Parathyroid adenoma (tissue), 2 donors: ENCODE measurements around the gene ACOT13.
A peak's percentile ranks its signal among the peaks of the same experiment; 100 is the strongest.
"Not testable (repeated sequence)": the region's sequence is repeated elsewhere in the genome, so short reads cannot be mapped to it uniquely, and the experiment has no call there.

Experiments used
- H2AFZ ChIP-seq: fragments of 300-600 bp; sonication (generic); one replicate; pipeline ENCODE4 v1.7.0; 2017; ENCODE audit warnings: antibody characterized with exemption, mild to moderate bottlenecking
- H3K27ac ChIP-seq: fragments of 300-600 bp; sonication (generic); one replicate; pipeline ENCODE4 v1.7.0; 2017
- H3K27me3 ChIP-seq: fragments of 300-600 bp; sonication (generic); one replicate; pipeline ENCODE4 v1.7.0; 2017; ENCODE audit warnings: low read length; ENCODE audit not compliant: control insufficient read depth, insufficient read depth
- H3K36me3 ChIP-seq: fragments of 300-600 bp; sonication (generic); one replicate; pipeline ENCODE4 v1.7.0; 2017; ENCODE audit warnings: low read length; ENCODE audit not compliant: control insufficient read depth, insufficient read depth
- H3K4me1 ChIP-seq: fragments of 300-600 bp; sonication (generic); one replicate; pipeline ENCODE4 v1.7.0; 2017; ENCODE audit warnings: control low read depth
- H3K4me2 ChIP-seq: fragments of 300-600 bp; sonication (generic); one replicate; pipeline ENCODE4 v1.7.0; 2017; ENCODE audit warnings: low read length
- H3K4me3 ChIP-seq: fragments of 300-600 bp; sonication (generic); one replicate; pipeline ENCODE4 v1.7.0; 2017; ENCODE audit warnings: low read depth, low read length
- H3K79me2 ChIP-seq: fragments of 300-600 bp; sonication (generic); one replicate; pipeline ENCODE4 v1.7.0; 2017; ENCODE audit warnings: control low read depth
- H3K9ac ChIP-seq: fragments of 300-600 bp; sonication (generic); one replicate; pipeline ENCODE4 v1.7.0; 2017; ENCODE audit warnings: mild to moderate bottlenecking
- H3K9me3 ChIP-seq: fragments of 300-600 bp; sonication (generic); one replicate; pipeline ENCODE4 v1.7.0; 2017; ENCODE audit warnings: low read length; ENCODE audit not compliant: control insufficient read depth
- TF ChIP-seq, protein P1 (sequence below): fragments of 300-600 bp; sonication (generic); IDR thresholded peaks from one replicate; pipeline ENCODE4 v1.7.0; 2017; ENCODE audit warnings: antibody characterized with exemption, mild to moderate bottlenecking
- donor health status: primary hyperparathyroidism.

The ACOT13 gene

DNA sequence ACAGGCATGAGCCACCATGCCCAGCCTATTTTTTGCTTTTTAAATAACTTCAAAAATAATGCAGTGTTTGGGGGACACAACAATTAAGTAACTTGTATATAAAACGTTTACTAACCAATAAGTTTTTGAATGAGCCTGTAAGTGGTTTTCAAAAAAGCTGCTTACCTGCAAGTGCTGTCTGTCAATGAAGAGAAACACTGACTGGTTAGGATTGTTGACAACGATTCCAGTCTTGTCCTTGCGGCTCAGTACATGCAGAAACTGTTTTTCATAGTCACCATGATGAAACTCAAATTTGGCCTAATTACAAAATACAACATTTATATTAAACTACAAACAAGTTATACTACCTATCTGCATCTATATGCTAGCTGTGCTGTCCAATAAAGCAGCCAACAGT is 41.7 kb downstream of the ACOT13 start:
- Histone ChIP-seq H3K36me3 (no peaks in the 10 kb centered on the region), H3K4me3 (no peak overlapping the region), H2AFZ (no peak overlapping the region), H3K9ac (no peak overlapping the region), H3K27ac (no peak overlapping the region), H3K4me1 (peaks cover 5% of the 10 kb centered on the region), H3K79me2 (peaks cover 7% of the 10 kb centered on the region), H3K27me3 (no peaks in the 10 kb centered on the region), H3K4me2 (no peak overlapping the region), H3K9me3 (no peaks in the 10 kb centered on the region)
- TF ChIP-seq, protein P1, sequence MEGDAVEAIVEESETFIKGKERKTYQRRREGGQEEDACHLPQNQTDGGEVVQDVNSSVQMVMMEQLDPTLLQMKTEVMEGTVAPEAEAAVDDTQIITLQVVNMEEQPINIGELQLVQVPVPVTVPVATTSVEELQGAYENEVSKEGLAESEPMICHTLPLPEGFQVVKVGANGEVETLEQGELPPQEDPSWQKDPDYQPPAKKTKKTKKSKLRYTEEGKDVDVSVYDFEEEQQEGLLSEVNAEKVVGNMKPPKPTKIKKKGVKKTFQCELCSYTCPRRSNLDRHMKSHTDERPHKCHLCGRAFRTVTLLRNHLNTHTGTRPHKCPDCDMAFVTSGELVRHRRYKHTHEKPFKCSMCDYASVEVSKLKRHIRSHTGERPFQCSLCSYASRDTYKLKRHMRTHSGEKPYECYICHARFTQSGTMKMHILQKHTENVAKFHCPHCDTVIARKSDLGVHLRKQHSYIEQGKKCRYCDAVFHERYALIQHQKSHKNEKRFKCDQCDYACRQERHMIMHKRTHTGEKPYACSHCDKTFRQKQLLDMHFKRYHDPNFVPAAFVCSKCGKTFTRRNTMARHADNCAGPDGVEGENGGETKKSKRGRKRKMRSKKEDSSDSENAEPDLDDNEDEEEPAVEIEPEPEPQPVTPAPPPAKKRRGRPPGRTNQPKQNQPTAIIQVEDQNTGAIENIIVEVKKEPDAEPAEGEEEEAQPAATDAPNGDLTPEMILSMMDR: no peak

DNA sequence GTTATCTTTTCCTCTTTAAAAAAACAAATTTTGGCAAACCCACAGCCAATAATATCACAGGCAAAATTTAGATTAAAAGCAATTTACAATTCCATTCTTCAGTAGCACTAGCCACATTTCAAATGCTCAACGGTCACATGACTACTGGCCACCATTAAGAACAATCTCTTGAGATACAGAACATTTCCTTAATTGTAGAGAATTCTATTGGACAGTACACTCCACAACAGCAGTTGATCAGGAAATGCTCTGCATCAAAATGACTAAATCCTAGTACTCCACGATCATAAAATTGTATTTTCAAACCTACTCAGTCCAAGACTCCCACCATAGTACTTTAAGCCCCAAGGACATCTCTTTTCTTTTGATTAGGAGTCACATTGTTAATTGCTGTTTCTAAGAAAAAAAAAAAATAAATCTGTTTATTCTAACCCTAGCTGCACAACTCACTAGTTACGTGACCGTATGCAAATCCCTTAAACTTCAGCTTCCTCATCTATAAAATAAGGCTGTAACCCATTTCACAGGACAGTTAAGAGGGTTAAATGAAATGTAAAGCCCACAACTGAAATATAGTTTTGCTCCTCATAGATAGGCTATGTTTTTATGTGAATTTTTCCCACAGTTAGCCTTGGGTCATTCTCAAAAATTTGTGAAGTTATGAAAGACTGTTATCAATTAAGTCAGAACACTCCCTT is 42.3 kb downstream of the ACOT13 start:
- TF ChIP-seq, protein P1: no peak
- H3K27ac ChIP-seq: no peak overlapping the region
- H3K36me3 ChIP-seq: no peaks in the 10 kb centered on the region

DNA sequence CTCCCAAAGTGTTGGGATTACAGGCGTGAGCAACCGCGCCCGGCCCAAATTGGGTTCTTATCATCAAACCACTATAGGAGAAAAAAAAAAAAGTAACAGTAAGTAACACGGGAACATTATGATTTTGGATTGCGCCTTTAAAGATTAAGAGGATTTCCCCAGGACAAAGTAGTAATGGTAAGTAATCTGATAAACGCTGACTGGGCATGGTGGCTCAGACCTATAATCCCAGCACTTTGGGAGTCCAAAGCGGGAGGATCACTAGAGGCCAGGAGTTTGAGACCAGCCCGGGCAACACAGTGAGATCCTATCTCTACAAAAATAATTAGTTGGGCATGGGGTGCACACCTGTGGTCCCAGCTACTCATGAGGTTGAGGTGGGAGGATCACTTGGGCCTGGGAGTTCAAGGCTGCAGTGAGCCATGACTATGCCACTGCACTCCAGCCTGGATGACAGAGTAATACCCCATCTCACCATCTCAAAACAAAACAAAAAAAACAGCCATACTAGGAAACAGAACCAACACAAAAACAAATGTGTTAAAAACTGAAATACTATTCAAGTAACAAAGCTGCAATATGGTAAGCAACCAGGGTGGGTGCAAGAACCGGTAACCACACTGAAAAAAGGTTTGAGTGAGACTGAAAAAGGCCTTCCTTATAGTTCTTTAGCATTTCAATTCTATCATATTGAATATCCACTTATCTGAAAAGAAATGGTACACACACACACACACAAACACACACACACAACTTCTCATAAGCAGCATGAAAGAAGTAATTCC is 43.8 kb downstream of the ACOT13 start:
- H3K27ac ChIP-seq: no peak overlapping the region
- H3K36me3 ChIP-seq: no peaks in the 10 kb centered on the region
- H3K4me2 ChIP-seq: no peak overlapping the region
- H3K4me1 ChIP-seq: peaks cover 8% of the 10 kb centered on the region
- no peak overlapping the region for H2AFZ ChIP-seq
- H3K27me3 ChIP-seq: no peaks in the 10 kb centered on the region
- H3K9ac ChIP-seq: no peak overlapping the region
- no peak overlapping the region for H3K4me3 ChIP-seq
- TF ChIP-seq, protein P1: no peak
- no peaks in the 10 kb centered on the region for H3K9me3 ChIP-seq
- H3K79me2 ChIP-seq: peaks cover 14% of the 10 kb centered on the region

More for the DNA sequence above, 42.3 kb downstream of the ACOT13 start:
- no peak overlapping the region for H3K4me2 ChIP-seq
- H3K4me1 ChIP-seq: peaks cover 5% of the 10 kb centered on the region
- H2AFZ ChIP-seq: no peak overlapping the region
- no peaks in the 10 kb centered on the region for H3K27me3 ChIP-seq
- H3K4me3 ChIP-seq: no peak overlapping the region
- H3K79me2 ChIP-seq: peaks cover 11% of the 10 kb centered on the region
- H3K9me3 ChIP-seq: no peaks in the 10 kb centered on the region
- no peak overlapping the region for H3K9ac ChIP-seq

DNA sequence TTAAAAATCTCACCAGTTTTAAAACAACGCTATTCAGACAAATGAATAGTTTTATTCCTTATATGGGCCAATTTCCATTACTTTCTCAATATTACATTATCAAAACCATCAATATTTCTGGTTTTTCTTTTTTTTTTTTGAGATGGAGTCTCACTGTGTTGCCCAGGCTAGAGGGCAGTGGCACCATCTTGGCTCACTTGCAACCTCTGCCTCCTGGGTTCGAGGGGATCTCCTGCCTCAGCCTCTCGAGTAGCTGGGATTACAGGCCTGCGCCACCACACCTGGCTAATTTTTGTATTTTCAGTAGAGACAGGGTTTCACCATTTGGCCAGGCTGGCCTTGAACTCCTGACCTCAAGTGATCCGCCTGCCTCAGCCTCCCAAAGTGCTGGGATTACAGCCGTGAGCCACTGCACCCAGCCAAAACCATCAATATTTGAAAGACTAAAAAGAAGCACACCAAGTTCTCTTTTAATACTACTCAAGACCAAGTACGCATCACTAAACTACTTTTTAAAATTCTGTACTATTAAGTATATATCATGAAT is 49.8 kb downstream of the ACOT13 start:
- H3K27ac ChIP-seq, H3K9ac ChIP-seq: not testable (repeated sequence)

DNA sequence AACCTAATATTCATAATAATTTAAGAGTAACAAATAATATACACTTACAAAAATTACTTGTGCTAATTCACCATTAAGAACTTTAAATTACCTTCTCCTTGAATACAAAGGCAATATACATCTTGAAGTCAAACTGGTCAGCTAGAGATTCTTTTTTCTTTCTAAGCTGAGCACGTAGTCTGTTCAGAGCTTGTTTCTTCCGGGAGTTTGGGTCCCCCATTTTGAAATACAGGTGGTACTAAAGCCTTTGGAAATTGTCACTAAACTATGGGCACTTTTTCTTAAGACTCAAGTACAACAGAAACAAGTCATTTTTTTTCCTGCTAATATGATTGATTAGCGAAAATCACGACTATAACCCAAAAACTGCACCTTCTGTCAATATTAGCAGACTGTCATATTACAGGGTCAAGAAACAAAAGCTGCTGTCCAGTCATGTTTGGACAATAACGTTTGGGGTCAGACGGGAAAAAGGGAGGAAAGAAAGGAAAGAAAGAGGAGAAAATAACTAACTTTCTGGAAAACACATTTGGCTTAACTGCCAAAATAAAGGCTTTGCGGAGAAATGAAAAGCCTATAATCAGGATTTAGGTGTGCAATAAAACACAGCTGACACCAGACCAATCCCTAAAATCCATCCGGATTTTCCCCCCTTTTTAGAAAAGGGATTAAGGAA is 51.7 kb downstream of the ACOT13 start:
- no peaks in the 10 kb centered on the region for H3K9me3 ChIP-seq
- H2AFZ ChIP-seq: no peak overlapping the region
- no peak overlapping the region for H3K9ac ChIP-seq
- H3K4me2 ChIP-seq: peak overlapping the region; percentile 89
- H3K36me3 ChIP-seq: no peaks in the 10 kb centered on the region
- no peaks in the 10 kb centered on the region for H3K27me3 ChIP-seq
- H3K4me1 ChIP-seq: peaks cover 8% of the 10 kb centered on the region
- peak overlapping the region; percentile 20 for H3K27ac ChIP-seq
- peak overlapping the region; percentile 98 for H3K4me3 ChIP-seq
- peaks cover 43% of the 10 kb centered on the region for H3K79me2 ChIP-seq
- TF ChIP-seq, protein P1: no peak

More for the DNA sequence above, 49.8 kb downstream of the ACOT13 start:
- peaks cover 44% of the 10 kb centered on the region for H3K79me2 ChIP-seq
- peak overlapping the region; percentile 89 for H3K4me2 ChIP-seq
- not testable (repeated sequence) for H3K9me3 ChIP-seq, H3K4me1 ChIP-seq, H3K27me3 ChIP-seq, H2AFZ ChIP-seq, H3K36me3 ChIP-seq
- peak overlapping the region; percentile 98 for H3K4me3 ChIP-seq
